ENCODE data around the gene MAP3K4.
"Not testable (repeated sequence)": the region's sequence is repeated elsewhere in the genome, so short reads cannot be mapped to it uniquely, and the experiment has no call there.

MAP3K4 gene

GRCh38 chr6:160972594-160972993 is 19.0 kb upstream of the MAP3K4 start:
- not testable (repeated sequence) for DNase-seq

- DNase-seq = no peak
These were observed 18.0 kb upstream of the MAP3K4 start for GRCh38 chr6:160973311-160974250.

DNA sequence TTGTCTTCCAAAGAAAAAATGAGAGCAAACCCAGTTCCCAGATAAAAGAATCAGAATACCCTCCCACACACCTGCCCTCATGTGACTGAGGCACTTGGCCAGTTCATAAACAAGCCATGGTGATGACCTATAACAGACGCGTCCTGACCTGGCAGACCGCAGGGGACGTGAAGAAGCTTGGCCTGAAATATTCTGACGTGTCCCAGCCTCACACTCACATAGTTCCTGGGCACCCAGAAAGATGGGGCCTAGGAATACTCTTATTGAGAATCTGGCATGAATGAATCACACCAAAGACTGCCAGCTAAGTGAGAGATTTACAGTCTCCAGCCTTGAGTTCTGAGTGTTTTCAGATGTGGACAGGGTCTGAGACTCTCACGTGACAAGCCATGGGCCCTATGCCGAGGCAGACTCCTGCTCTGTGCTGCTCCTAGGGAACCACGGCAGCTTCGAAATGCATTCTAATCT is 17.2 kb upstream of the MAP3K4 start:
- DNase-seq = no peak

DNA sequence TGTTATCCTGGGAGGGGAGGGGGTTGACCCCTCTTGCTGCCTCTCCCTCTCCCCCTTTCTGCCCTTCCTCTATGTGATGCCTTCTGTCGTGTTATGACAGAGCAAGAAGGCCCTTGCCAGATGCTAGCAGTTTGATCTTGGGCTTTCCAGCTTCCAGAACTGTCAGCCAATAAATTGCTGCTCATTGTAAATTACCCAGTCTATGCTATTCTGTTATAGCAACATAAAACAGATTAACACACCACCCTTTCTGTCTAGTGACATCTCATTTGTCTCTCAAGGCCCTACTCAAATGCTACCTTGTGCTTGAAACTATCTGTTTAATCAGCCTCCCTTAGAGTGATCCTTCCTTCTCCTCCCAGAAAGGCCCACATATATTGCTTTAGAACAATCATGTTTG is 16.4 kb upstream of the MAP3K4 start:
- no peak for DNase-seq

- not testable (repeated sequence) for DNase-seq
These were observed 15.6 kb upstream of the MAP3K4 start for GRCh38 chr6:160975961-160976360.

DNA sequence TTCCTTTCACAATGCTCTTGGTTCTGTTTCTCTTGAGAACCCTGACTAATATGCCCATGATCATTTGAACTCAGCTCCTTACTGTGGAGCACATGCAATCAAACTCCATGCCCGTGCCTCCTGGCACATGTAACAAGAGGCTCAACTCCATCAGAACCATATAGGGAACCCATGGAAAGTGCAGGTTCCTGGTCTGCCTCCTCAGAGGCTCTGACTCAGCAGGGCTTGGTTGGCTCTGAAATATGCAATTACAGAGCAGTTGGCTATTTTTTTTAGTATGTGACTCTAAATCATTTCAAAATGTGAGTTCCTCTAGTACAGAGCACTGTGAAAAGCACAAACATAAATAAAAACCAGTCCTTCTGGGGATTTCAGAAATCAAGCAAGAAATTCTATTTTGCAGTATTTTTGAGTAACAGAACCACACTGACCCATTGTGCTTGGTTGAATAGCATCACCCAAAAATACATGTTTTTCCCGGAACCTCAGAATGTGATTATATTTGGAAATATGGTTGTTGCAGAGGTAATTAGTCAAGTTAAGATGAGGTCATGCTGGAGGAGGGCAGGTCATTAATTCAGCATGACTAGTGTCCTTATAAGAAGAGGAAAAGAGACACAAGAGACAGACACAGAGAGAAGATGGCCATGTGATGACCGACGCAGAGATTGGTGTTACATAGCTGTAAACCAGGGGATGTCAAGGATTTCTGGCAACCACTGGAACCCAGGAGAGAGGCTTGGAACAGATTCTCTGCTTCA is 13.2 kb upstream of the MAP3K4 start:
- DNase-seq = no peak

DNA sequence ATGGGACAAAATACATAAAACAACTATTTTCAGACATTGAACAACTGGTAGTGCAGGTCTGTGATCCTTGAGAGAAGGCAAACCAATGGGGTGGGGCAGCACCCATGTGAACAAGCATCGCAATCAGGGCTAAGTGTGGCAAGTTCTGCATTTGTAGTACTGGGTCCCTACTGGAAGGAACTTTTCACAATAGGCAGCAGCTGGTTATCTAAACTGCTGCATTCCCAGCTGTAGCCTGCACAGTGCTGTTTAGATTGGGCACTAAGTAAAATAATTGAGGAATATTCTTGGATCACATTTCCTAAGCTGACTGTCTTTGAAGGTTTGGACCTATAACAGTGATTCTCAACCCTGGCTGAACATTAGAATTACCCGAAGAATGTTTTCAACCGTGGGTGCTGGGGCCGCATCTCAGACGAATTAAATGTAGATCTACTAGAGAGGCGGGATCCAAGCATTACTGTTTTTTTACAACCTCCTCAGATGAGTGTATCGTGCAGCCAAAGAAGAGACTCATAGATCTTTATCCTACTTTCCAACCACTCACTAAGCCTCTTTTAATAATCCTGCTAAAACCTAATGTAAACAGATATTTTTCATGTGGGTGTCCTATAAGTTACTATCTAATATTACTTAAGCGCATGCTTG is 12.4 kb upstream of the MAP3K4 start:
- no peak for DNase-seq

- DNase-seq = not testable (repeated sequence)
These were observed 8.1 kb upstream of the MAP3K4 start for GRCh38 chr6:160983377-160983948.

DNA sequence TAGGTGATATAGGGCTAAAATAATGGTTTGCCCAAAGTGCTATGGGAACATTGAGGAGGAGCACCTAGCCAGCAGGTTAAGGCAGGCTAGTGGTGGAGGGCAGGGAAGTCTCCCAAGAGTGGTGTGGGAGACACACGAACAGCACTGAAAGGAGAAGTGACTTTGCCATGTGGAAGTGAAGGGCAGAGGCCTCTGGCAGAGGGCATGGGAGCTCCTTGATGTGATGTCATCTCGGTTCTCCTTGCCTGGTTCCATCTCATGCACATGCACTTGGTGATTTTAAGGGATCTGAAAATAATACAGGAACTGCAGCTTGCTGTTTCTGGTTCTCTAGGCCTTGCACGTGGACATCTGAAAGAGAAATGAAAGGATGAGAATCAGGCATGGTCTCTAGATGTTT is 4.7 kb upstream of the MAP3K4 start:
- peak; percentile 10 for DNase-seq

DNA sequence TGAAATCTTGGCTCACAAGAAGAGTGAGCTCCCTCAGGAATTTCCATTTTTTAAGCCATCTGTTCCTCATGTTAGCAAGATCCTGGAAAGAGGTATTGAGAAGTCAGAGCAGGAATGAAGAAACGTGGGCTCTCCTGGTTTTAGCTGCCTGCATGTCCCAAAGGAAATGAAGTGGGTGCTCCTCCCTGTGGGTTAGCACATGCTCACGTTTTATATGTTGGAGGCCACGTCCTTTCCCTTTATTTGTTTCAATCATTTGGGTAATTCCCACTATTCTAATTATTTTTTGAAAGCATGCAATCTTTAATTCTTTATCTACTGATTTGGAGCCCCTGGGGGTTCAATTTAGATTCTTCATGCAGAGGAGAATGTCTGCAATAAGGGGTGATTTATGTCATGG is 4.3 kb upstream of the MAP3K4 start:
- no peak for DNase-seq

DNA sequence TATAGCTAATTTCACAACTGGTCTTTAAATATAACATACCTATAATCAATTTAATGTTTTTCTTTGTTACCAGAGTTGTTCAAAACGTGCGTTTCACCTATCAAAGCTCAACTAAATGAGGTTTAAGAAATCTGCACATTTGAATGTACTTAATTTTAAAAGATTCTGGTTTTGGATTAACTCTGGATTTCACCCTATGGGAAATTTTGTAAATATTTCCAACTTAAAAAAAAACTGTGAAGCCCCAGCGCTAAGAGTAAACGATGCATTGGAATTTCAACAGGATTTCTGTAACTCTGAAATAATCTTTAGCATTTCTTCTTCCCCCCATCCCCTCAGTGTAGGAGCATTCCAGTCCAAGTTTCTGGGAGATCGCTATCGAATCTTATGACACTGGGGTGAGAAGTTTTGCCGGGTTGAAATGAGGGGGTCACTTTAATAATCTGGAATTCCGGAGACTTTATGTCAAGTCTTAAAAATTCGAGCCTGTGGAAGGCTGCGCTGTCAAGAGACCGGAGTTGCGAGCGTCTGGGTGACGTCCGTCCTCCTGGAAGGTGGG is 643 bp upstream of the MAP3K4 start:
- no peak for DNase-seq

DNA sequence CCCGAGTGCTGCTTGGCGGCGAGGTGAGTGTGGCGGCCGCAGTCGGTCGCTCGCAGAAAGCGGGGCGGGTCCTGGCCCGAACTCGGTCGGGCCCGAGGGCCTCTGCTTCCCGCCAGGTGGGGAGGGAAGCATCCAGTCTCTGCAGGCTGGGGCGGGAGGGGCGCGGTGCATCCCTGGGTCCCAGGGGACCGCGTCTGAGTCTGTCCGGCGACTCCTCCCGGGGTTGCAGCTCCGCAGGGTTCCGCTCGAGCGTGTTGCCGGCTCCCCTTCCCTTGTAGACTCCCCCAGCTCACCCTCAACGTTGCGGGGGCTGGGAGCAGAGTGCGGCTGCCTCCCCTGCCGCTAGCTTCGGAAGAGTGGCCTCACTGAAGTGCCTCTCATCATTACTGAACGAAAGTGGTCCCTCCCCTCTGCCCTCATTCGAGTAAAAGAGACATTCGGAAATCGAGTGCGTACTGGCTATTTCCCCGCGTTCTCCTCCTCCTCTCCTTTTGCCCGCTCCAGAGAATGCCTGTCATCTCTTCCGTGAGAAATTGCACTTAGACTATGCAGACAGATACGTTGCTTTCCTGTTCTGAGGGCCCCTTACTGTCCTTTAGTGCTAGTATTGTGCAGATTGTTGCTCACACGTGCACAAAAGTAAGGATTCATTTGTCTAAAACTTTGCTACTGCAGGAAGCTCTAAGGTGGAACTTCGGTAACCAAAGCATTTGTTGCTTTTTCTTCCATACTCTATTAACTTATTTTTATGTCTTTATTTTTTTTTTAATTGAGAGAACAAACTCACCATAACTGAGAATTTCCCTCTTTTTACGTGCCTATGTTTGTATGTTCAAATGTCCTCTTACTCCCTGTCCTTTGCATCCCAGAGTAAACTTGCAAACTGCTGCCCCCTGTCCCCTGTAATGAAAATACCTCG is 751 bp downstream of the MAP3K4 start:
- DNase-seq = peak; percentile 12 to 51

GRCh38 chr6:160992980-160993314 is 1.4 kb downstream of the MAP3K4 start:
- DNase-seq = no peak

DNA sequence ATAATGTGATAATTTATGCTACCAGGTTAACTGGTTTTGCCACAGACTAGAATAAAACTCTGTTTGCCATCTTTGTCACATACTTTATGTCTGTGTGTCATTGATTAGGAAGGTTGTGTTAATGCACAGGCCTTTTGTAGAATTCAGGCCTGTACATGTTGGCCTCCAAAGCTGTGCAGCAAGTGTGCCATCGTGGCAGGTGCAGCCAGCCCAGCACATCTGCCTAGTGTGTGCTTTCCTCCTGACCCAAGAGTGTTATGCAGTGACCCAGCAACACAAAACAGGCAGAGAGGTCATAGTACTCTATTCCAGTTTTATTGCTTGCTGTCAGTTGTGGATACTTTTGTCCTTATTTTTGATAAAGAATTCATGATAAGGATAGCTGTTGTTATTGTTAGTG is 3.7 kb downstream of the MAP3K4 start:
- DNase-seq = no peak

- no peak for DNase-seq
These were observed 4.6 kb downstream of the MAP3K4 start for GRCh38 chr6:160996131-160996601.

DNA sequence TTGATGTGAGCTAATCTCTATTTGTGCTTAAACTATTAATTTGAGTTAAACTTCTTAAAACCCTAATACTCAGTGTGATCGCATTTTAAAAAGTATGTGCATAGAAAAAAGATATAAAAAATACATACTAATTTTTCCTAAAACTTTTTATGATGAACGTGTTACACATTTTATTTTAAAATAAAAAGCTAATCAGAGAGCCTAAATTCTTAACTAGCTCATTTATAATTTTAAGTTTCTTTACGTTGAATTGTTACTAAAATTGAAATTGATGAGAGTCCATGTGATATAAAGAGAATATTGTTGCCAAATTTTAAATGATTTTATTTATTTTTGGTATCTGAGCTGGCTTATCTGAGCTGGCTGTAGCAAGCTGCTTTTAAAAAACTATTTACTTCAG is 6.6 kb downstream of the MAP3K4 start:
- no peak for DNase-seq

- DNase-seq = no peak
These were observed 7.2 kb downstream of the MAP3K4 start for GRCh38 chr6:160998766-160999165.

GRCh38 chr6:160999516-160999915 is 7.9 kb downstream of the MAP3K4 start:
- DNase-seq = no peak

- DNase-seq = no peak
These were observed 9.1 kb downstream of the MAP3K4 start for GRCh38 chr6:161000632-161001031.

DNA sequence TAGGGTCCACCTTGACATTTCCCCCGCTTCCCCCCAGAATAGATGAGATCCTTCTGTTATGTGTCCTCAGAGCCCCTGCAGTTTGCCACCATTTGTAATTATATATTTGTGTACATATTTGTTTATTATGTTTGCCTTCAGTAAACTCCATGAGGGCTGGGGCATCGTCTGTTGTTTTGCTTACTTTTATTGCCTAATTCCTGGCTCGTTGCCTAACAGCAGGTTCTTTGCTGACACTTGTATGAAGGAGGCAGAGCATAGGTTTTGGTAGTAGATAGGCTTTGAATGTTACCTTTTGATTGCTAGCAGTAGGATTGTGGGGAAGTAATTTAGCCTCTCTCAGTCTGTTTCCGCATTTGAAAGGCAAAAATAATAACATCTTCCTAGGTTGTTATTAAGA is 9.9 kb downstream of the MAP3K4 start:
- DNase-seq = no peak

- no peak for DNase-seq
These were observed 11.8 kb downstream of the MAP3K4 start for GRCh38 chr6:161003336-161003735.

GRCh38 chr6:161008245-161008644 is 16.7 kb downstream of the MAP3K4 start:
- no peak for DNase-seq
